ENCODE measurements around the gene MAP6. TPM values are rescaled to one million over a fixed set of nuclear protein-coding genes. Genes with fewer than 3 reads are reported as not detected.

Gene MAP6
- total and polyA plus RNA-seq, 9 of the 15 experiments (the other 6 are each of a cell fraction or from before 2014, with no cell fraction given), result not detected

DNA sequence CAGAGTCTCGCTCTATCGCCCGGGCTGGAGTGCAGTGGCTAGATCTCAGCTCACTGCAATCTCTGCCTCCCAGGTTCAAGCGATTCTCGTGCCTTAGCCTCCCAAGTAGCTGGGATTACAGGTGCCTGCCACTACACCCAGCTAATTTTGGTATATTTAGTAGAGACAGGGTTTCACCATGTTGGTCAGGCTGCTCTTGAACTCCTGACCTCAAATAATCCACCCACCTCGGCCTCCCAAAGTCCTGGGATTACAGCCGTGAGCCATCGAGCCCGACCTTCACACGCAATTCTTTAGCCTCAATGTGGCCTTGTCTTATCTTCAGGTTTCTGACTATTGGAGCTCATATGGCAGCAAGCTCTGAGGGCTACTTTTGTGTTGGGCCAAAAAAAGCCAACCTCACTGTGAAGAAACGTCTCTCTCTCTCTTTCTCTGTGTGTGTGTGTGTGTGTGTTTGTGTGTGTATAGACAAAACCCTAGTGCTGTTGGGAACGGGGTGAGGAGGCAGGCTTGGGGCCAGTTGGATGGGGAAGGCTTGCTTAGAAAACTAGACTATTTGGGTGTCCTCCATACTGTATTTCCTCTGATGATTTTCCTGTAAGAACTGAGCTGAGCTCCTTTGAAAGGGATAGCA is 84.1 kb downstream of the MAP6 start (continued):
- TF ChIP-seq, protein P1, sequence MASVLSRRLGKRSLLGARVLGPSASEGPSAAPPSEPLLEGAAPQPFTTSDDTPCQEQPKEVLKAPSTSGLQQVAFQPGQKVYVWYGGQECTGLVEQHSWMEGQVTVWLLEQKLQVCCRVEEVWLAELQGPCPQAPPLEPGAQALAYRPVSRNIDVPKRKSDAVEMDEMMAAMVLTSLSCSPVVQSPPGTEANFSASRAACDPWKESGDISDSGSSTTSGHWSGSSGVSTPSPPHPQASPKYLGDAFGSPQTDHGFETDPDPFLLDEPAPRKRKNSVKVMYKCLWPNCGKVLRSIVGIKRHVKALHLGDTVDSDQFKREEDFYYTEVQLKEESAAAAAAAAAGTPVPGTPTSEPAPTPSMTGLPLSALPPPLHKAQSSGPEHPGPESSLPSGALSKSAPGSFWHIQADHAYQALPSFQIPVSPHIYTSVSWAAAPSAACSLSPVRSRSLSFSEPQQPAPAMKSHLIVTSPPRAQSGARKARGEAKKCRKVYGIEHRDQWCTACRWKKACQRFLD (CRISPR knock-in tag; IDR thresholded peaks at IDR 0.05), result 0 out of 2 replicates have a peak, but pooled peaks have one; percentile 47
- TF ChIP-seq KDM1A (IDR thresholded peaks at IDR 0.05) (peak; percentile 34 to 59; a peak in 3 of 4 replicates), TBP (optimal IDR thresholded peaks at IDR 0.05; ENCODE audit: low read depth, low read length) (peak; percentile 22), SMAD4 (CRISPR knock-in tag; conservative IDR thresholded peaks at IDR 0.05) (0 out of 2 replicates have a peak, but pooled peaks have one; percentile 34), ATF7 (IDR thresholded peaks at IDR 0.05) (peak; percentile 0; the same call in 1 of the 2 replicates), CXXC5 (CRISPR knock-in tag; IDR thresholded peaks at IDR 0.05) (0 out of 2 replicates have a peak, but pooled peaks have one; percentile 31), CBFA2T3 (IDR thresholded peaks at IDR 0.05) (peak; percentile 26)

Data from K562 (cell line).